Activated CD4-positive, alpha-beta memory T cell treated with anti-CD3 and anti-CD28 coated beads, Interleukin-2, amount 10 ng/mL, durations not matched to agents 7 days and 5 days (primary cell): ENCODE data around the gene MYO1A. TPM values are rescaled to one million over a fixed set of nuclear protein-coding genes. Genes with fewer than 3 reads are reported as not detected.
"Not testable (repeated sequence)": the region's sequence is repeated elsewhere in the genome, so short reads cannot be mapped to it uniquely, and the experiment has no call there.

Source experiments
- CTCF ChIA-PET: fragments of 350-600 bp; sonication (Branson Sonifier 250); formaldehyde crosslinking; loops from one replicate; lab custom pipeline; 2021; ENCODE audit warnings: antibody characterized with exemption, inconsistent platforms; lab: Charles Lee
- POLR2A ChIA-PET: fragments of 350-600 bp; sonication (Branson Sonifier 250); formaldehyde crosslinking; loops from one replicate; lab custom pipeline; 2021; ENCODE audit warnings: antibody characterized with exemption; lab: Charles Lee
- DNase-seq: peaks from one replicate; pipeline ENCODE4 v3.0.0-alpha.2; 2020
- H3K27ac Mint-ChIP-seq: one replicate; pipeline ENCODE4 v1.8.0; 2021; ENCODE audit warnings: mild to moderate bottlenecking, mixed read lengths
- H3K27me3 Mint-ChIP-seq: one replicate; pipeline ENCODE4 v1.8.0; 2021; ENCODE audit warnings: mixed read lengths
- H3K36me3 Mint-ChIP-seq: one replicate; pipeline ENCODE4 v1.8.0; 2021; ENCODE audit warnings: low read depth, mixed read lengths
- H3K4me1 Mint-ChIP-seq: one replicate; pipeline ENCODE4 v1.8.0; 2021; ENCODE audit warnings: mixed read lengths
- H3K4me3 Mint-ChIP-seq: one replicate; pipeline ENCODE4 v1.8.0; 2021; ENCODE audit warnings: mild to moderate bottlenecking, mixed read lengths
- H3K9me3 Mint-ChIP-seq: one replicate; pipeline ENCODE4 v1.8.0; 2021; ENCODE audit warnings: mixed read lengths
- total RNA-seq, 2 experiments: library from RNA; stranded (reverse); gene quantifications; one replicate each; pipeline ENCODE4 v1.2.3, GENCODE V29; 2021

MYO1A gene
- total RNA-seq, 2 experiments from 2014 or later: 0.28 to 0.65 TPM

DNA sequence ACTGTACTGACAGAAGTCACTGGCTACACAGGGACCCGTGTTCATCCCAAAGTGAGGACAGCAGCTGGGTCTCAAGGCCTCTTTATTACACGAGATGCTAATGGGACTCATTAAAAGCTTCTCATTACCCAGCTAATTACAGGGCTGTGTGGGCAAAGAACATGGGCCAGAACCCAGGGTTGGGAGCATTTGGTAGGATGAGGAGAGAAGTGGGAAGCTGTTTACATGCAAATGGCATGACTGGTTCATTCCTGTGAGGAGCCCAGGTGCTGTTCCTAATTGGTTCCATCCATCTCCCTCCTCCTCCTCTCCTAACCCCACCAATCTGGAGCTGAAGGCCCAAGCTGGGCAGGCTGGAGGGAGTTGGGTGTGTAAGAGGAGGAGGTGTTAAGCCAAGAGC is 24.7 kb downstream of the MYO1A start:
- H3K27ac Mint-ChIP-seq: no peak overlapping the region
- H3K4me1 Mint-ChIP-seq: peaks cover 8% of the 10 kb centered on the region
- POLR2A ChIA-PET: interaction anchor here (0.8 kb wide), 1 partner anchor 24 kb away, joined by 5 read pairs; no protein-coding TSS in a partner anchor
- no peak overlapping the region for H3K4me3 Mint-ChIP-seq
- H3K27me3 Mint-ChIP-seq: peaks cover 6% of the 10 kb centered on the region
- CTCF ChIA-PET: interaction anchor here (1.2 kb wide), 1 partner anchor 22 kb away, joined by 3 read pairs; no protein-coding TSS in a partner anchor
- DNase-seq: no peak
- no peaks in the 10 kb centered on the region for H3K36me3 Mint-ChIP-seq
- no peaks in the 10 kb centered on the region for H3K9me3 Mint-ChIP-seq

DNA sequence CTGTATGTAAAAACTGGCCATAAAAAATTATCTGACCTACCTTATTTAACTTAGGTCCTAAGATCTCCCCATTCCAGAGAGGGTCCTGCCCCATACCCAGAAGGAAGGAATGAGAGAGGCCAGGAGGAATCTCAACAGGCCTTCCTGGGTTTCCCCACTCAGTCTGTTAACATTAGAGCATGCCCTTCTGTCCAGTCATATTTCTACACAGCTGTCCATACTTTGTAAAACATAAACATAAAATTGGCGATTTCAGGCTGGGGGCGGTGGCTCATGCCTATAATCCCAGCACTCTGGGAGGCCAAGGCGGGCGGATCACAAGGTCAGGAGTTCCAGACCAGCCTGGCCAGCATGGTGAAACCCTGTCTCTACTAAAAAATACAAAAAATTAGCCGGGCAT is 27.6 kb downstream of the MYO1A start:
- POLR2A ChIA-PET, H3K4me1 Mint-ChIP-seq, DNase-seq, H3K36me3 Mint-ChIP-seq, H3K27me3 Mint-ChIP-seq, H3K27ac Mint-ChIP-seq, H3K4me3 Mint-ChIP-seq, H3K9me3 Mint-ChIP-seq: not testable (repeated sequence)
- CTCF ChIA-PET: interaction anchor here (1.7 kb wide), 1 partner anchor 40 kb away, joined by 5 read pairs; no protein-coding TSS in a partner anchor

GRCh38 chr12:57019983-57020719 is 29.8 kb downstream of the MYO1A start:
- POLR2A ChIA-PET: interaction anchor here (5.1 kb wide), 1 partner anchor 7 kb away, joined by 18 read pairs; no protein-coding TSS in a partner anchor
- H3K4me1 Mint-ChIP-seq: no peaks in the 10 kb centered on the region

DNA sequence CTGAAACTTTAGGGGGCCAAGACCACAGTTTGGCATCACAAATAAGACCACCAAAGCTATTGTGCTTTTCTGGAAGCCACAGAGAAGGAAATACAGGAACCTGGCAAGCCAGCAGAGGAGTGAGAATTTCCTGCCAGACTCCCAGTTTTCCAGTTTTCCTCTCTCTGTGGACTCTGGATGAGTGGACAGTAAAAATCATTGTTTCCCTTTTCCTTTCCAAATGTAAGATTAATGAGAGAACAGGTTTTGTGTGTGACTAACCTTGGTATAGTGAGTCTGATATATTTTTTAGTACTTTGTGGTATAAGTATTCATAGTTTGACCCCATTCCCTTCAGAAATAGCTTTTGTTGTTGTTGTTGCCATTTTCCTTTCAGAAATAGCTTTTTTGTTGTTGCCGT is 31.0 kb downstream of the MYO1A start:
- H3K27me3 Mint-ChIP-seq: peaks cover 16% of the 10 kb centered on the region
- no peak overlapping the region for H3K4me3 Mint-ChIP-seq
- no peak for DNase-seq
- POLR2A ChIA-PET: interaction anchor here (1.2 to 5.1 kb wide), 2 partner anchors 9 to 93 kb away, joined by 4 to 18 read pairs; partner anchors contain the start of gene STAT6
- no peaks in the 10 kb centered on the region for H3K9me3 Mint-ChIP-seq
- H3K4me1 Mint-ChIP-seq: no peaks in the 10 kb centered on the region
- H3K36me3 Mint-ChIP-seq: no peaks in the 10 kb centered on the region
- no peak overlapping the region for H3K27ac Mint-ChIP-seq
- CTCF ChIA-PET: interaction anchor here (0.9 to 1.3 kb wide), 2 partner anchors 10 to 93 kb away, joined by 4 to 5 read pairs; no protein-coding TSS in a partner anchor

More at GRCh38 chr12:57019983-57020719, 29.8 kb downstream of the MYO1A start:
- Mint-ChIP-seq H3K27ac (no peak overlapping the region), H3K36me3 (no peaks in the 10 kb centered on the region), H3K27me3 (peaks cover 4% of the 10 kb centered on the region), H3K9me3 (no peaks in the 10 kb centered on the region), H3K4me3 (no peak overlapping the region)
- no peak for DNase-seq
- CTCF ChIA-PET: interaction anchor here (1.0 to 1.8 kb wide), 3 partner anchors 9 to 18 kb away, joined by 3 to 4 read pairs (median 3); no protein-coding TSS in a partner anchor

DNA sequence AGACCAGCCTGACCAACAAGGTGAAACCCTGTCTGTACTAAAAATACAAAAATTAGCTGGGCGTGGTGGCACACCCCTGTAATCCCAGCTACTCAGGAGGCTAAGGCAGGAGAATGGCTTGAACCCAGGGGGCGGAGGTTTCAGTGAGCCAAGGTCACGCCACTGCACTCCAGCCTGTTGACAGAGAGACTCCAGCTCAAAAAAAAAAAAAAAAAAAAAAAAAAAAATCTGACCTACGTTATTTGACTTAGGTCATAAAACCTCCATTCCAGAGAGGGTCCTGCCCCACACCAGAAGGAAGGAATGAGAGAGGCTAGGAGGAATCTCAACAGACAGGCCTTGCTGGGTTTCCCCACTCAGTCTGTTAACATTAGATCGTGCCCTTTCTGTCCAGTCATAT is 31.6 kb downstream of the MYO1A start:
- ChIA-PET POLR2A (interaction anchor here (1.2 to 5.1 kb wide), 2 partner anchors 9 to 94 kb away, joined by 4 to 18 read pairs; partner anchors contain the start of gene STAT6), CTCF (interaction anchor here (0.6 to 1.3 kb wide), 5 partner anchors 9 to 436 kb away, joined by 3 to 5 read pairs (median 4); no protein-coding TSS in a partner anchor)
- H3K27me3 Mint-ChIP-seq: peaks cover 18% of the 10 kb centered on the region
- not testable (repeated sequence) for H3K4me1 Mint-ChIP-seq, DNase-seq, H3K36me3 Mint-ChIP-seq, H3K4me3 Mint-ChIP-seq, H3K27ac Mint-ChIP-seq, H3K9me3 Mint-ChIP-seq

- no peaks in the 10 kb centered on the region for H3K9me3 Mint-ChIP-seq
- CTCF ChIA-PET: interaction anchor here (1.4 to 1.7 kb wide), 3 partner anchors 14 to 30 kb away, joined by 3 to 5 read pairs (median 5); no protein-coding TSS in a partner anchor
- no peak within 1 kb of the TSS for H3K4me3 Mint-ChIP-seq
- no peaks in the 10 kb centered on the region for H3K36me3 Mint-ChIP-seq
- POLR2A ChIA-PET: interaction anchor here (3.0 to 5.1 kb wide), 2 partner anchors 11 to 31 kb away, joined by 8 to 18 read pairs; no protein-coding TSS in a partner anchor
- H3K27ac Mint-ChIP-seq: no peak within 1 kb of the TSS
- DNase-seq: no peak
- peaks cover 22% of the 10 kb centered on the region for H3K27me3 Mint-ChIP-seq
- H3K4me1 Mint-ChIP-seq: peaks cover 7% of the 10 kb centered on the region
These were observed 33.6 kb downstream of the MYO1A start, which contains the start of gene TAC3 for GRCh38 chr12:57016348-57016747. Gene TAC3 (minus strand): TSS chr12:57016529. CDS start chr12:57015797, 732 bp downstream.

DNA sequence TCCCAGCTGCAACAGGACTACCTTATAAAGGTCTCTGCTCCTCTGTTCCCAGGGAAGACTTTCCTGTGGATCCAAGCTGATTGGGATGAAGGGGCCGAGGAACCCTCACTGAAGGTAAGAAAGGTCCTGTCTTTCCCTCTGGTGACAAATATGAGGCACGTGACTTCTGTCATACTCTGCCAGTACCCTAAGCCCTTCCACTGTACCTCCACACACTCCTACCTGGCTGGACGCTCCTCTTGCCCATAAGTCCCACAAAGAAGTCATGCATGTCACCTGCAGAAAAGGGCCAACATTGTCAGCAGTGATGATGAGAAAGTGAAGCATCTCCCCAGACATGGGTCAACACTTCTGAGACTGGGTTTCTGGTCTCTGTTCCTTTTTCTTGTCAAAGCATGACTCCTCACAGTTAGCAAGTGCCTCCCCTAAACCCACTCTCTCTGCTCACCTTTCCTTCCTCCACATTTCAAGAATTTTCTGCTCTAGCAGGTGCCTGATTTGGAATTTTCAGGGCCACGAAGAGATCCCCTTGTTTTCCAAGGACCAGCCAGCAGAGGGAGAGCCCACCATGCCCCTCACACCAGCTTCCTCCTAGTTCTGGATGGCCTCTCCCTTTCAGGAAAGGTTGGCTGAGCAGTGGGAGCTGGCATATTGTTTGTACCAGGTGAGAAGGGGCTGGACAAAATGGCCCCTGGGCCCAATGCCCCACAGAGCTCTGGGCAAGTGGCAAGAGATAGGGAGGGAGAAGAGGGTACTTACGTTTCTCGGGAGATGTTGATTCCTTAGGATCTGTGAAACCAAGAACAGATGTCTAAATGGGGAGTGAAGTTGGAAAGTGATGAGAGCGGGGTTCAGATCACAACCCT is 37.1 kb downstream of the MYO1A start:
- ChIA-PET POLR2A (interaction anchor here (1.8 kb wide), 1 partner anchor 36 kb away, joined by 4 read pairs; no protein-coding TSS in a partner anchor), CTCF (interaction anchor here (2.3 kb wide), 1 partner anchor 99 kb away, joined by 16 read pairs; the partner anchor contains the start of gene STAT6)
- no peaks in the 10 kb centered on the region for H3K9me3 Mint-ChIP-seq
- H3K27ac Mint-ChIP-seq: no peak overlapping the region
- H3K27me3 Mint-ChIP-seq: peaks cover 22% of the 10 kb centered on the region
- DNase-seq: no peak
- peaks cover 14% of the 10 kb centered on the region for H3K4me1 Mint-ChIP-seq
- H3K36me3 Mint-ChIP-seq: no peaks in the 10 kb centered on the region
- no peak overlapping the region for H3K4me3 Mint-ChIP-seq

DNA sequence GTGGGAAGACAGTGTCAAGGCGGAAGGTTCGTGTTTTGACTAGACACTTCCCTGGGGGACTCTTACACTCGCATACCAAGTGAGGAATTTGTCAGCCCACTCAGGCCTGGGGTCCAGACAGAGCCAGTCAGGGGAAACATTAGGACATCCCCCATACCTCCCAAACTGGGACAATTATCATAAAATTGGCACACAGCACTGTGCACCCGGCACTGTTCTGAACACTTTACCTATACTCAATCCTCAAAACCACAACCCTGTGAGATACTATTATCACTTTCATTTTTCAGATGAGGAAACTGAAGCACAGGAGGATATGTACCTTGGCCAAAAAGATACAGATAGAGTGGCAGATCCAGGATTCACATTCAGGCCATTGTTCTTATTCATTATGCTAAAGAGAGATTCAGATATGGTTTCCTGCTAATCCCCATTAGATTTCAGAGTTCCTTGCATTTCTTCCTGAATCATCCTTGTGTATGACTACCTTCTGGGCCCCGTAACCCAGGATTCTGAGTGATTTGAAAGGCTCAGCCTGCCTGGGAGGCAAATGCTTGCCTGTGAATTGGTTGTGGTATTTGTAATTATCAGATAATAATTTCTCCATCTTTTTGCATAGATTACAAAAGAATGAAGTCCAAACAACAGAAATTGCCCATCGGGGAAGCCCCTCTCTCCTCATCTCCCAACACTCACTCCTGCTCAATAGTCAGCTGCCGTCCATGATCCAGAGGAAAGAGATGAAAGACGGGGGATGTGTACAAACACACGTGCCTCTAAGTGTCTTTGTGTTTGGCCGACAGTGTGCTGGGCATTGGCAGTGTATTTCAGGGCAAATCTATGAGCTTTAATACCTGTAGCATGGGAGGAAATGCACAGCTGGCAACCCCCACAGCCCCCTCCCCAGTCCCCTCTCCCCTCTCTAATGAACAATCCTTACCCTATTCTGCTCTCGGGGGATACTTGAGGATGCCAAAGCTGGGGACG is 38.2 kb downstream of the MYO1A start:
- peaks cover 22% of the 10 kb centered on the region for H3K4me1 Mint-ChIP-seq
- DNase-seq: peak; percentile 35
- H3K27me3 Mint-ChIP-seq: peaks cover 22% of the 10 kb centered on the region
- H3K36me3 Mint-ChIP-seq: no peaks in the 10 kb centered on the region
- POLR2A ChIA-PET: interaction anchor here (1.8 to 2.1 kb wide), 2 partner anchors 37 to 100 kb away, joined by 4 to 16 read pairs; partner anchors contain the start of gene STAT6
- H3K27ac Mint-ChIP-seq: no peak overlapping the region
- no peak overlapping the region for H3K4me3 Mint-ChIP-seq
- CTCF ChIA-PET: interaction anchor here (0.8 to 2.3 kb wide), 7 partner anchors 8 to 110 kb away, joined by 3 to 16 read pairs (median 4); partner anchors contain the start of gene STAT6
- H3K9me3 Mint-ChIP-seq: no peaks in the 10 kb centered on the region

GRCh38 chr12:57010627-57011247 is 39.2 kb downstream of the MYO1A start:
- POLR2A ChIA-PET: interaction anchor here (2.1 kb wide), 1 partner anchor 101 kb away, joined by 16 read pairs; the partner anchor contains the start of gene STAT6
- CTCF ChIA-PET: interaction anchor here (0.8 to 2.3 kb wide), 7 partner anchors 9 to 111 kb away, joined by 3 to 16 read pairs (median 4); partner anchors contain the start of gene STAT6
- Mint-ChIP-seq H3K4me3 (no peak overlapping the region), H3K9me3 (no peaks in the 10 kb centered on the region), H3K36me3 (no peaks in the 10 kb centered on the region), H3K4me1 (peaks cover 26% of the 10 kb centered on the region), H3K27ac (no peak overlapping the region), H3K27me3 (peaks cover 22% of the 10 kb centered on the region)
- DNase-seq: no peak

- H3K36me3 Mint-ChIP-seq: no peaks in the 10 kb centered on the region
- peaks cover 19% of the 10 kb centered on the region for H3K27me3 Mint-ChIP-seq
- H3K4me3 Mint-ChIP-seq: no peak overlapping the region
- no peaks in the 10 kb centered on the region for H3K9me3 Mint-ChIP-seq
- H3K4me1 Mint-ChIP-seq: peaks cover 32% of the 10 kb centered on the region
- H3K27ac Mint-ChIP-seq: no peak overlapping the region
- CTCF ChIA-PET: interaction anchor here (0.7 to 3.5 kb wide), 5 partner anchors 9 to 230 kb away, joined by 3 to 36 read pairs (median 13); partner anchors contain the start of gene STAT6
- POLR2A ChIA-PET: interaction anchor here (2.1 kb wide), 1 partner anchor 102 kb away, joined by 16 read pairs; the partner anchor contains the start of gene STAT6
- DNase-seq: no peak
These were observed 39.8 kb downstream of the MYO1A start for GRCh38 chr12:57009949-57010626.
